Adrenal gland (tissue), 5 donors: ENCODE results near the gene SLIT3.

Source experiments
- CTCF ChIP-seq, 6 experiments: fragments of 450-650 bp in 4 of 6; fragments of 200-600 bp in 2 of 6; sonication (generic) in 1 of 6; IDR thresholded peaks; 1 replicate in 5 of 6; 2 replicates in 1 of 6; pipeline versions ENCODE4 v1.5.1 to v1.8.0; 2016 to 2021; ENCODE audit warnings: antibody characterized with exemption in 6 of 6, mild to moderate bottlenecking in 2 of 6, moderate library complexity in 1 of 6
- POLR2A ChIP-seq, 2 donors: fragments of 450-650 bp; IDR thresholded peaks; one replicate each; pipeline ENCODE4 v1.6.1; 2017; ENCODE audit warnings: antibody characterized with exemption in 2 of 2, mild to moderate bottlenecking in 2 of 2, moderate library complexity in 1 of 2
- donor health status: DM: no; HTN: no; CAD: no.

- no peak for TF ChIP-seq CTCF (IDR thresholded peaks at IDR 0.05)
- TF ChIP-seq POLR2A (IDR thresholded peaks at IDR 0.05), result no peak
Observed at GRCh38 chr5:168967882-168968620, 332.9 kb downstream of the SLIT3 start.
